ENCODE measurements around the gene BCAS3.

The BCAS3 gene

DNA sequence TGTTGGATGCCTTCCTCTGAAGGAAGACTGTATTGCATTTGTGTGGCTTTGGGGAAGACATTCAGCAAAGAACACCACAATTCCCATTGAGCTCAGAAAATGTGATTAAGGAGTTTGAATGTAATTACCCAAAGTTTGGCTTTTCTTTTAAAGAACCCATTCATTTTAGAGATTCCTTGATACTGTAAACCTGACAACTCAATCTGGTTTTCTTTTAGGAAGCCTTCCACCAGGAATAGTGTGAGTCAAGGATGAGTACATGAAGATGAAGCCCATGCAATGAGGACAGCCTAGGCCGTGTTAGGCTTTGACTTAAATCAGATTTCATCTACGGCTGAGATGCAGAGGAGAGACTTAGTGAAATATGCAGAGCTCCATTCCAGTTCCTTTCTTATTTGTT, 450.3 kb downstream of the BCAS3 start:
- Mint-ChIP-seq H3K9me3 (no peaks in the 10 kb centered on the region), H3K4me3 (no peak overlapping the region), H3K27ac (no peak overlapping the region), H3K4me1 (ENCODE audit: low read depth) (peaks cover 6% of the 10 kb centered on the region), H3K27me3 (ENCODE audit: low read depth) (peaks cover 20% of the 10 kb centered on the region), H3K36me3 (ENCODE audit: low read depth) (peaks cover 3% of the 10 kb centered on the region)

GRCh38 chr17:61128661-61129115, 451.0 kb downstream of the BCAS3 start:
- Mint-ChIP-seq H3K27me3 (ENCODE audit: low read depth) (peaks cover 20% of the 10 kb centered on the region), H3K36me3 (ENCODE audit: low read depth) (peaks cover 3% of the 10 kb centered on the region), H3K4me1 (ENCODE audit: low read depth) (peaks cover 6% of the 10 kb centered on the region), H3K9me3 (no peaks in the 10 kb centered on the region), H3K27ac (no peak overlapping the region), H3K4me3 (no peak overlapping the region)

- Mint-ChIP-seq H3K27ac (no peak overlapping the region), H3K4me1 (ENCODE audit: low read depth) (peaks cover 6% of the 10 kb centered on the region), H3K27me3 (ENCODE audit: low read depth) (peaks cover 20% of the 10 kb centered on the region), H3K9me3 (no peaks in the 10 kb centered on the region), H3K36me3 (ENCODE audit: low read depth) (peaks cover 3% of the 10 kb centered on the region), H3K4me3 (no peak overlapping the region)
Measured at GRCh38 chr17:61129267-61130254, 451.9 kb downstream of the BCAS3 start.

DNA sequence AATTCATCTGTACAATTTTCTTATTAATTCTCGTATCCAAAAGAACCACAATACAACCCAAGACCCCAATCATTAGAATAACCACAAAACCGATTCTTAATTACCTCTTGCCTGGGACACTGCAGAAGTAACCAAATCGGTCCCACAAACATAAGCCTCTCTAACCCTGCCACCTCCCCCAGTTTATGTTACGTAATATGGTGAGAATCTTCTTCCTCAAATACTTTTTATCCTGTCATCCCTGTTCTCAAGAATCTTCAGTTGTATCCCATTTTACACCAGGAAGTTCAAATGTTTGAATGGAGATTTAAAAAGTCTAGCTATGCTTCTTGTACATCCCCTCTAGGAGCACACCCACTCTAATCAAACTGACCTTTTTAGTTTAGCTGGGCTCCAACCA, 452.7 kb downstream of the BCAS3 start:
- peaks cover 3% of the 10 kb centered on the region for H3K36me3 Mint-ChIP-seq (ENCODE audit: low read depth)
- no peaks in the 10 kb centered on the region for H3K9me3 Mint-ChIP-seq
- H3K27me3 Mint-ChIP-seq (ENCODE audit: low read depth) = peaks cover 17% of the 10 kb centered on the region
- H3K4me3 Mint-ChIP-seq = no peak overlapping the region
- H3K27ac Mint-ChIP-seq = no peak overlapping the region
- peaks cover 6% of the 10 kb centered on the region for H3K4me1 Mint-ChIP-seq (ENCODE audit: low read depth)

DNA sequence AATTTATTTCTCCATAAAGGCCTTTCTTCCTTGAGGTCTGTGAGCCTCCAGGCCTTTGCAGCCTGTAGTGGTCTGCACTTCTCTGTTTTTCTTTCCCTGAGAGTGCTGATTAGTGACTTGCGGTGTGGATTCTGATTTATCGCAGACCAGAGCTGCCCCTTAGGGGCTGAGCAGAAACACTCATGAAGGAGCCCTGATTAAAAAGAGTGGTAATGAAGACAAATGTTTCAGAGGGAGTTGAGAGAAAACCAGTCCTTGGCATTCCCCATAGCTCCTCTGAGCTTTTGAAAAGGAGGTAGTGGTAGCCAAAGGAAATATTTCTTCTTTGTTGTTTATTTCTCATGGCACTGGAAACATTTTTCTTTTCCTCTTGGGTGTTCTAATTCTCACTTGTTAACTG, 453.9 kb downstream of the BCAS3 start:
- Mint-ChIP-seq H3K27ac (no peak overlapping the region), H3K4me1 (ENCODE audit: low read depth) (peaks cover 9% of the 10 kb centered on the region), H3K9me3 (no peaks in the 10 kb centered on the region)

GRCh38 chr17:61132524-61132923, 454.9 kb downstream of the BCAS3 start:
- no peak overlapping the region for H3K27ac Mint-ChIP-seq
- H3K9me3 Mint-ChIP-seq = no peaks in the 10 kb centered on the region

More for the DNA sequence above, 453.9 kb downstream of the BCAS3 start:
- peaks cover 3% of the 10 kb centered on the region for H3K36me3 Mint-ChIP-seq (ENCODE audit: low read depth)
- H3K27me3 Mint-ChIP-seq (ENCODE audit: low read depth) = peaks cover 11% of the 10 kb centered on the region
- H3K4me3 Mint-ChIP-seq = no peak overlapping the region

GRCh38 chr17:61133853-61134252, 456.2 kb downstream of the BCAS3 start:
- peaks cover 11% of the 10 kb centered on the region for H3K4me1 Mint-ChIP-seq (ENCODE audit: low read depth)
- H3K4me3 Mint-ChIP-seq = no peak overlapping the region
- H3K27me3 Mint-ChIP-seq (ENCODE audit: low read depth) = peaks cover 11% of the 10 kb centered on the region

More at GRCh38 chr17:61132524-61132923, 454.9 kb downstream of the BCAS3 start:
- Mint-ChIP-seq H3K4me3 (no peak overlapping the region), H3K27me3 (ENCODE audit: low read depth) (peaks cover 11% of the 10 kb centered on the region), H3K4me1 (ENCODE audit: low read depth) (peaks cover 9% of the 10 kb centered on the region), H3K36me3 (ENCODE audit: low read depth) (peaks cover 3% of the 10 kb centered on the region)

GRCh38 chr17:61134551-61135235, 457.0 kb downstream of the BCAS3 start:
- H3K4me1 Mint-ChIP-seq (ENCODE audit: low read depth) = peaks cover 17% of the 10 kb centered on the region
- H3K4me3 Mint-ChIP-seq = no peak overlapping the region
- H3K27ac Mint-ChIP-seq = no peak overlapping the region
- no peaks in the 10 kb centered on the region for H3K9me3 Mint-ChIP-seq
- H3K36me3 Mint-ChIP-seq (ENCODE audit: low read depth) = peaks cover 3% of the 10 kb centered on the region
- peaks cover 11% of the 10 kb centered on the region for H3K27me3 Mint-ChIP-seq (ENCODE audit: low read depth)

More at GRCh38 chr17:61133853-61134252, 456.2 kb downstream of the BCAS3 start:
- Mint-ChIP-seq H3K36me3 (ENCODE audit: low read depth) (peaks cover 1% of the 10 kb centered on the region), H3K27ac (no peak overlapping the region), H3K9me3 (no peaks in the 10 kb centered on the region)

DNA sequence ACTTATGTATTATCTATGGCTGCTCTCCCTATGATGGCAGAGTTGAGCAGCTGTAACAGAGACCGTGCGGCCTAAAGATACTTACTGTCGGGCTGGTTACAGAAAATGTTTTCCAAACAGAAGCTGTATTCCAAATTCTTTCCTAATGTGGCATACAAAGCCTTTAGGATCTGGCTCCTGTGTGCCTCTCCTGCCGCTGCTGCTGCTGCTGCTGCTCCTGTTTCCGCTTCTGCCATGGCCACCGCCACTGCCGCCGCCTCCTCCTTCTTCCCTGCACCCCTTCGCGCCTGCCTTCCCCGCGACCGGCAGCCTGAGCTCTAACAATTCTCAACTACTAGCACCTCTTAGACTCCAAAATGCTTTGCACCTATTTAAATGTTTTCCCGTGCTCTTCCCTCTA, 458.1 kb downstream of the BCAS3 start:
- Mint-ChIP-seq H3K4me1 (ENCODE audit: low read depth) (peaks cover 22% of the 10 kb centered on the region), H3K4me3 (peak overlapping the region; percentile 11), H3K27me3 (ENCODE audit: low read depth) (peaks cover 11% of the 10 kb centered on the region), H3K9me3 (no peaks in the 10 kb centered on the region), H3K27ac (no peak overlapping the region), H3K36me3 (ENCODE audit: low read depth) (peaks cover 4% of the 10 kb centered on the region)

DNA sequence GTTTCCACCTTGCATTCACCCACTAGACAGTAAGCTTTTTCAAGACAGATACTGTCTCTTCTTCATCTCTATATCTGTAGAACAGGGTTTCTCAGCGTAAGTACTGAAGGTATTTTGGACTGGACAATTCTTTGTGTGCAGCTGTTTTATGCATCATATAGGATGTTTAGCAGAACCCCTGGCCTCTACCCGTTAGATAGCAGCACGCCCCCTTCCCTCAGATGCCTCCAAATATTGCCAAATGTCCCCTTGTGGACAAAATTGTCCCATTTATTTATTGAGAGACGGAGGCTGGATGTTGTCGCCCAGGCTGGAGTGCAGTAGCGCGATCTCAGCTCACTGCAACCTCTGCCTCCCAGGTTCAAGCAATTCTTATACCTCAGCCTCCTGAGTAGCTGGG, 458.6 kb downstream of the BCAS3 start:
- Mint-ChIP-seq H3K4me3 (no peak overlapping the region), H3K4me1 (ENCODE audit: low read depth) (peaks cover 23% of the 10 kb centered on the region), H3K27ac (no peak overlapping the region)

DNA sequence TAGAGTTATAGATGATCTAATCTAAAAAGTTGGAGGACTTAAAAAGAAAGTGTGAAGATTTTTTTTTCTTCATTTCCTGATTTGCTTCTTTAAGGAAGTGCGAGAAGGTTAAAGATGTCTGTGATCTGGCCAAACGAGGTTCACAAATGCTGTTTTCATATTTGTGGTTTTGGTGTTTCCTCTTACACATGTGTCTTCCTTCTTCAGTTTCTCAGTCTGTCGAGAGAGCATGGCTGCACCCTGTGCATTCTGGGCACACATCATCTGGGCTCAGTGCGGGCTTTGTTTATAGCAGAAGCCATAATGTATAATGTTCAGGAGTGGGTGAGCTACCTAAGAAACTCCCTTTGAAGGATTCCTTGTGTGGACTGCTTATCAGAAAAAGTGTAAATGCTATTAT, 461.6 kb downstream of the BCAS3 start:
- H3K4me3 Mint-ChIP-seq = peak overlapping the region; percentile 72
- peaks cover 4% of the 10 kb centered on the region for H3K36me3 Mint-ChIP-seq (ENCODE audit: low read depth)
- peaks cover 25% of the 10 kb centered on the region for H3K4me1 Mint-ChIP-seq (ENCODE audit: low read depth)
- no peaks in the 10 kb centered on the region for H3K9me3 Mint-ChIP-seq
- H3K27me3 Mint-ChIP-seq (ENCODE audit: low read depth) = no peaks in the 10 kb centered on the region
- H3K27ac Mint-ChIP-seq = peak overlapping the region; percentile 80

More for the DNA sequence above, 458.6 kb downstream of the BCAS3 start:
- peaks cover 11% of the 10 kb centered on the region for H3K27me3 Mint-ChIP-seq (ENCODE audit: low read depth)
- peaks cover 4% of the 10 kb centered on the region for H3K36me3 Mint-ChIP-seq (ENCODE audit: low read depth)
- no peaks in the 10 kb centered on the region for H3K9me3 Mint-ChIP-seq

DNA sequence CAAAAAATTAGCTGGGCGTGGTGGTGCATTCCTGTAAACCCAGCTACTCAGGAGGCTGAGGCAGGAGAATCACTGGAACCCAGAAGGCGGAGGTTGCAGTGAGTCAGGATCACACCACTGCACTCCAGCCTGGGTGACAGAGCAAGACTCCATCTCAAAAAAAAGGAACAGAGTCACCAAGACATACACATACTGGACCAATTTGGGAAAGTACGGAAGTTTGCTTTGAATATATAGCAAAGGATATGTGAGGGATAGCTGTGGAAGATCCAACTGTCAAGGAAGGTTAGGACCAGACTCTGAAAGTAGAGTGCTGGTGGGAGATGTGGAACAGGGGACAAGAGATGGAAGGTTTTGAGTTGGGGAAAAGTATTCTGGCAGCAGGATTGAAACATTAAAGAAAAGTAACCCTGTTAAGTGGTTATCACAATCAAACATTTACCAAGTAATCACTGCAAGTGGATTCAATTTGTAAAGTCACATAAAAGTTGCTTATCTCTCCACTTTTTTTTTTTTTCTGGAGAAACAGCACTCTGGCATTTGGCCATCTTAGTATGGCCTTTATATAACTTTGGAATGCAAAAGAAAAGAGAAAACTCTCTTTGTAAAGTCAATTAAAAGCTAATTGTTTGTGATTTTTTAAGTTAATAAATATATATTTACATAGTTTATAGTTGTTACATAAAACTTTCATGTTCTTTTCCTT, 462.6 kb downstream of the BCAS3 start:
- H3K27me3 Mint-ChIP-seq (ENCODE audit: low read depth) = no peaks in the 10 kb centered on the region

DNA sequence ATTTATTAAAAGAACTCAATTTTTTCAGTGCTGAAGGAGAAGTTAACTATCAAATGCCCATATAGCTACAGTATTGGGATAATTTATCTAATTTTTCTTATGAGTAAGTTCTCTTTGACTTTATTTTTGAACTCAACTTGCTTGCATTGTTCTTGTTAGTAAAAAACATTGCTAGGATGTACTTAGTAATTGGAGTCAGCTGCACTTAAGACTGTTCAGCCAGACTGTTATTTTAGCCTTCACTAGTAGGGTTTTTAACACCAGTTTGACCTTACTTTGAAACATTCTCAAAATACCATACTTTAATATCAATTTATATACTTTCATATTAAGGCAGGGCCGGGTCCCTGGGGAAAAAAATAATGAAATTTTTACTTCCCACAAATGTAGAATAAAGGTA, 465.4 kb downstream of the BCAS3 start:
- Mint-ChIP-seq H3K9me3 (no peaks in the 10 kb centered on the region), H3K4me3 (no peak overlapping the region), H3K36me3 (ENCODE audit: low read depth) (peaks cover 4% of the 10 kb centered on the region), H3K4me1 (ENCODE audit: low read depth) (peaks cover 26% of the 10 kb centered on the region), H3K27ac (no peak overlapping the region), H3K27me3 (ENCODE audit: low read depth) (no peaks in the 10 kb centered on the region)

More for the DNA sequence above, 462.6 kb downstream of the BCAS3 start:
- H3K27ac Mint-ChIP-seq = no peak overlapping the region
- H3K4me1 Mint-ChIP-seq (ENCODE audit: low read depth) = peaks cover 28% of the 10 kb centered on the region
- H3K36me3 Mint-ChIP-seq (ENCODE audit: low read depth) = peaks cover 4% of the 10 kb centered on the region
- no peak overlapping the region for H3K4me3 Mint-ChIP-seq
- H3K9me3 Mint-ChIP-seq = no peaks in the 10 kb centered on the region

DNA sequence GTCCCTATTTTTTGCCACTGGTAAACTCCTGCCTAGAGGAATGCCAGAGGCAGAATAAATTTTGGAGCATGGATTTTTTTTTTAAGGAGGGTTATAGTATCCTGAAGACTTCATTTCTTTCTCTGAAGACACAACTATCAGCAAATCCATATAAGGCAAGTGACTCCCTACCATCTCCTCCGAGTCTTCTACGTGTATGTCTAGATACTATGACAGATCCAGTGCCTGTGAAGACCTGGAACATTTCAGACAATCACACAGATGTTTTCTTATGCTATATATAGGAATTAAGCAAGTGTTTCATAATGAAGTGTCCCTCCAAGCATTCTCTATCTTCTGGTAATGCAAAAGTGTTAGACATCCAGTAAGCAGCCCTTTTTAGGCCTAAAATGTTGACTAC, 466.5 kb downstream of the BCAS3 start:
- no peaks in the 10 kb centered on the region for H3K27me3 Mint-ChIP-seq (ENCODE audit: low read depth)
- peaks cover 2% of the 10 kb centered on the region for H3K36me3 Mint-ChIP-seq (ENCODE audit: low read depth)
- H3K4me1 Mint-ChIP-seq (ENCODE audit: low read depth) = peaks cover 20% of the 10 kb centered on the region
- H3K9me3 Mint-ChIP-seq = no peaks in the 10 kb centered on the region
- H3K27ac Mint-ChIP-seq = no peak overlapping the region
- H3K4me3 Mint-ChIP-seq = no peak overlapping the region

All from T-helper 1 cell treated with Interleukin-12 subunit alpha and Interleukin-12 subunit beta and Interleukin-4 antibody, amounts not matched to agents 30 μg/mL and 1 μg/mL, for 36 hours (primary cell).